NCI-H82 treated with DMSO at 0.1 percent for 48 hours (cell line): ENCODE data around the gene RPL37.
A peak's percentile ranks its signal among the peaks of the same experiment; 100 is the strongest.
"Not testable (repeated sequence)": the region's sequence is repeated elsewhere in the genome, so short reads cannot be mapped to it uniquely, and the experiment has no call there.

Experiments
- DNase-seq: peaks from one replicate; lab custom pipeline; 2025; ENCODE audit not compliant: unreplicated experiment; lab: John Stamatoyannopoulos, UW

Gene RPL37

DNA sequence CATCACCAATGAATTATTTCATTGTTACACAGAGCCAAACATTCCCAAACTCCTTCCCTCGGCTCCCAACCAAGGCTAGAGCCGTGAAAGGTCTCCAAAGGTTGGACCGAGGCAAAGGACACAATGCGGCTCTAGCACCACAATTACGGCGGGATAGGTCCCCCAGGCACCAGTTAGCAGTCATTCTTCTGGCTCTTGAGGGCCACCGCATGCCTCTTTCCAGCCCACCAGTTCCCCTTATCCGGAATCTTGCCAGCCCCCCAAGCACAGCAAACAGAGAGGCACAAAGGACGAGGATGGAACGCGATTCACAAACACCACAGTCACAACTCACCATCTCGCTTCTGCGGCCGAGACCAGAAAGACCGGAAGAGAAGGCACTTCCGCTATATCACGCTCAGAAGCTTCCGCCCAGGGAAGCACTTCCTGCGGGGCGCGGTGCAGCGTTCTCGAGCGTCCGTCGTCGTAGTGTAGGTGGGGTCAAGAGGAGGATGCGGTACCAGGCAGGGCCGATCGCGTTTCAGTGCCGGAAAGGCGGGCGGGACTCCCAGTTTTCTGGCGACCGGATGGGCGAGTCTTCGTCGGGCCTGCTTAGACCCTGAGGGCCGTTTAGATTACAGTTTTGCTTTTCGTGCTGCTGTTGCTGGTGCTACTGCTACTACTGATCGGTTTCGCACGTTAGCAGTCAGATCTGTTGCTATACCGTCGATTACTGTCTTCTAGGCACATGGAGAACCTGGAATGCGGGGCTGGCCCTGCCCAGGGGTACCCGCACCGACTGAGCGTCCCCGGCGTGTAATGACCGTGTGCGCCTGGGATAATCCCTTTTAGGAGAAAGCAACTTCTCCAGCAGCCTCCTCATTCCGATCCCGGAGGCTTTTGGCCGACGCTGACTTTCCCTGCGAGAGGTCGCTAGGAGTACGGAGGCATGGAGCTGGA, at the start of gene RPL37:
Gene RPL37 (minus strand): TSS at position 374 of the 939 bp plus-strand sequence. CDS start 37 bp downstream, at position 337.
- peak; percentile 91 for DNase-seq

DNA sequence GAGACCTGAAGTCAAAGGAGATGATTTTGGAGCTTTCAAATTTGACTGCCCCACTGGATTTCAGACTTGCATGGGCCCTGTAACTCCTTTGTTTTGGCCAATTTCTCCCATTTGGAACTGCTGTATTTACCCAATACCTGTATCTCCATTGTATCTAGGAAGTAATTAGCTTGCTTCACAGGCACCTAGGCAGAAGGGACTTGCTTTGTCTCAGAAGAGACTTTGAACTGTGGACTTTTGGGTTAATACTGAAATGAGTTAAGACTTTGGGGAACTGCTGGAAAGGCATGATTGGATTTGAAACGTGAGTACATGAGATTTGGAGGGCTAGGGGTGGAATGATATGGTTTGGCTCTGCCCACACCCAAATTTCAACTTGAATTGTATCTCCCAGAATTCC, 48.0 kb upstream of the RPL37 start:
- not testable (repeated sequence) for DNase-seq

DNA sequence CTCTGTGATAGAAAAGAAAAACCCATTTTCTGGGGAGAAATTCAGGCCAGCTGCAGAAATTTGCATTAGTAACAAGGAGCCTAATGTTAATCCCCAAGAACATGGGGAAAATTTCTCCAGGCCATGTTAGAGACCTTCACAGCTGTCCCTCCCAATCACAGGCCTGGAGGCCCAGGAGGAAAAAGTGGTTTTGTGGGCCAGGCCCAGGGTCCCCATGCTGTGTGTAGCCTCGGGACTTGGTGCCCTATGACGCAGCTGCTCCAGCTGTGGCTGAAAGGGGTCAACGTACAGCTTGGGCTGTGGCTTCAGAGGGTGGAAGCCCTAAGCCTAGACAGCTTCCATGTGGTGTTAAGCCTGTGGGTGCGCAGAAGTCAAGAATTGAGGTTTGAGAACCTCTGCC, 47.3 kb upstream of the RPL37 start:
- no peak for DNase-seq

DNA sequence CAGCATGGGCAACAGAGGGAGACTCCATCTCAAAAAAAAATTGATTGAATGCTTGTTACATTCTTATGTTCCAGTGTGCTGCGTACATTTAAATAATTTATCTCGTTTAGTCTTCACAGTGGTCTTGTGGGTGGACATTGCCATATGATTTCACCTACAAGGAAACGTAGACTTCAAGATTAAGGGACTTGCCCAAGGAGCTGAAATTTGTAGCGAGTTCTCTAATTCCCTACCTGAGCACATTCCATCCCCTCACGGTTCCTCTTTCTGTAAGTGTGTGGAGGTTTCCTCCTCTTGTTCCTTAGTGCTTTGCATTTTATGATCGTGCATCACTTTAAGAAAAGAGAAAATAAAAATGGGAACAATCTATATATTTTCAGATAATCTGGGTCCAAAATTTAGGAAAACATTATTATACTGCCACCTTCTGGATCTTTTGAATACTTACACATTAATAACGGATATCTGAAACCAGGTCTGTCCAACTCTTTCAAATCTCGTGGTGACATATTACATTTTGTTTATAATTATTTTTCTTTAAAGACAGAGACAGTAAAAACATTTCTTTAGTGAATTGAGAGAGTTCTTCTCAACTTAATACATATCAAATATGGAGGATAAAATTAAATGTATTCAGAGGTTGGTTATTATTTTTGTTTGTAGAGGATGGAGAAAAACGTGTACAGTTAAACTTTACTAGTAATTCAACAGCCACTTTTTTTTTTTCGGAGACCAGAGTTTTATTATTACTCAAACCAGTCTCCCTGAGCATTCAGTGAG, 44.3 kb upstream of the RPL37 start:
- DNase-seq: peak; percentile 16

- no peak for DNase-seq
Observed at GRCh38 chr5:40877371-40877988, 42.5 kb upstream of the RPL37 start.

GRCh38 chr5:40875958-40876357, 40.9 kb upstream of the RPL37 start:
- DNase-seq: no peak

GRCh38 chr5:40873286-40873880, 38.4 kb upstream of the RPL37 start:
- no peak for DNase-seq

- not testable (repeated sequence) for DNase-seq
Observed at GRCh38 chr5:40872253-40872652, 37.2 kb upstream of the RPL37 start.

- no peak for DNase-seq
Observed at GRCh38 chr5:40871177-40871576, 36.2 kb upstream of the RPL37 start.

DNA sequence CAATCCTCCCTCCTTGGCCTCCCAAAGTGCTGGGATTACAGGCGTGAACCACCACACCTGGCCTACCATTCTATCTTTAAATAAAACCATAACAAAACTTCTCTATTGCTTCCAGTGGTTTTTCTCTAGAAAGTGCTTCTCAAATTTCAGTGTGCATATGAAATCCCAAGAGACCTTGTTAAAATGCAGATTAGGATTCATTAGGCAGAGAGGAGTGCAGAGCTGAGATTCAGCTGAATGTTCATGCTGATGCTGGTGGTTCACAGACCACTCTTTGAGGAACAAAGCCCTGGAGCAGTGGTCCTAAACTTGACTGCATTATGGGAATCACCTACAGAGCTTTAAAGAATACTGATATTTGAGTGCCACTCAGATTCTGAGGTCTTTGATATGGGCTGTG, 34.4 kb upstream of the RPL37 start:
- no peak for DNase-seq

GRCh38 chr5:40866844-40867243, 31.8 kb upstream of the RPL37 start:
- DNase-seq: no peak

- not testable (repeated sequence) for DNase-seq
Observed at GRCh38 chr5:40865004-40865403, 30.0 kb upstream of the RPL37 start.

- DNase-seq: no peak
Observed at GRCh38 chr5:40860711-40861110, 25.7 kb upstream of the RPL37 start.

GRCh38 chr5:40853632-40854192, 18.7 kb upstream of the RPL37 start:
- no peak for DNase-seq

GRCh38 chr5:40847525-40847924, 12.5 kb upstream of the RPL37 start:
- DNase-seq: no peak

DNA sequence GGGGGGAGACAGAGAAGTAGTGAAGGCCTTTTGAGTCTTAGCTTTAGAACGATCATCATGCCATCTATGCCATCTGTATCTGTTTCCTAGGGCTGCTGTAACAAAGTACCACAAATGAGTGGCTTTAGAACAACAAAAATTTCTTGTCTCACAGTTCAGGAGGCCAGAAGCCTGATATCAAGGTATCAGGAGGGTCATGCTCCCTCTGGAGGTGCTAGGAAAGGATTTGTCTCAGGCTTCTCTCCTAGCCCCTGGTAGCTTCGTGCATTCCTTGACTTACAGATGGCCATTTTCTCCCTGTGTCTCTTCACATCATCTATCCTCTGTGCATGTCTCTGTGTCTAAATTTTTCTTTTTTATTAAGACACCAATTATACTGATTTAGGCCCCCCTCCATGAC, 11.3 kb upstream of the RPL37 start:
- DNase-seq: no peak

- no peak for DNase-seq
Observed at GRCh38 chr5:40844565-40844964, 9.5 kb upstream of the RPL37 start.

GRCh38 chr5:40842351-40842750, 7.3 kb upstream of the RPL37 start:
- no peak for DNase-seq

DNA sequence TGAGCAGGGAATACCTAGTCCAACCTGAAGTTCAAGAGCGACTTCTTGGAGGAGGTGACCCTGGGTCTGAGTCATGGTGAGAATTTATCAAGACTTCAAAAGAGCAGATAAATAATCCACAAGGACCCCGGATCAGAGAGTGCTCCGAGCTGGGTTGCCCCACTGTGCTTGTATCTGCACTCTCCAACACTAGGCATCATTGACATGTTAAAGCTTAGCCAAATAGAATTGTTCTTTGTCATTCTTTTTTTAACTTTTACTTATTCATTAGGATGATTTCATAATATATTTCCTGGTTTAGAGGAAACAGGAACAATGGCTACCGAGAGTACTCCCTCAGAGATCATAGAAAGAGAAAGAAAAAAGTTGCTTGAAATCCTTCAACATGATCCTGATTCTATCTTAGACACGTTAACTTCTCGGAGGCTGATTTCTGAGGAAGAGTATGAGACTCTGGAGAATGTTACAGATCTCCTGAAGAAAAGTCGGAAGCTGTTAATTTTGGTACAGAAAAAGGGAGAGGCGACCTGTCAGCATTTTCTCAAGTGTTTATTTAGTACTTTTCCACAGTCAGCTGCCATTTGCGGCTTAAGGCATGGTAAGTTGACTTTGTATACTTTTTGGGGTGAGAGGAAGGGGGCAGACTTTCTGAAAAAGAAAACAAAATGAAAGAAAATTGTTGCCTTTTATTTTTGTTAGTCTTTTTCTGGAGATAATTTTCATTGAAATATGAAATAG, 6.2 kb upstream of the RPL37 start, which contains the start of gene CARD6:
Gene CARD6 (plus strand): TSS at position 300 of the 738 bp plus-strand sequence. CDS start 16 bp downstream, at position 316.
- no peak for DNase-seq

DNA sequence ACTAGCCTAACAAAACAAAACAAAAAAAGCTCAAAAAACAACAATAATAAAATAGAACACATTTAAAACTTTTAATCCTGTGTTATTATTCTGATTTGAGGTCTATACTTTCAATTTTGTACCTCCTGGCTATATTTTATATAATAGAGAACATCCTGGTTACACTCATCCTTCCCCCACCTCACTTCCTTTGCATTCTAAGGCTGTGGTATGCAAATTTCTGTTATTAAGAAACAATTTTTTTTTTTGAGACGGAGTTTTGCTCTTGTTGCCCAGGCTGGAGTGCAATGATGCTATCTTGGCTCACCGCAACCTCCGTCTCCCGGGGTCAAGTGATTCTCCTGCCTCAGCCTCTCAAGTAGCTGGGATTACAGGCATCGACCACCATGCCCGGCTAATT, 3.1 kb upstream of the RPL37 start:
- no peak for DNase-seq
